Globus pallidus (tissue), 1 donor: Measurements from ENCODE around the gene MAPRE3.

ENCODE experiments used
- DNase-seq: peaks from one replicate; pipeline ENCODE4 v3.0.0-alpha.2; 2015; ENCODE audit warnings: low spot score

Gene MAPRE3

DNA sequence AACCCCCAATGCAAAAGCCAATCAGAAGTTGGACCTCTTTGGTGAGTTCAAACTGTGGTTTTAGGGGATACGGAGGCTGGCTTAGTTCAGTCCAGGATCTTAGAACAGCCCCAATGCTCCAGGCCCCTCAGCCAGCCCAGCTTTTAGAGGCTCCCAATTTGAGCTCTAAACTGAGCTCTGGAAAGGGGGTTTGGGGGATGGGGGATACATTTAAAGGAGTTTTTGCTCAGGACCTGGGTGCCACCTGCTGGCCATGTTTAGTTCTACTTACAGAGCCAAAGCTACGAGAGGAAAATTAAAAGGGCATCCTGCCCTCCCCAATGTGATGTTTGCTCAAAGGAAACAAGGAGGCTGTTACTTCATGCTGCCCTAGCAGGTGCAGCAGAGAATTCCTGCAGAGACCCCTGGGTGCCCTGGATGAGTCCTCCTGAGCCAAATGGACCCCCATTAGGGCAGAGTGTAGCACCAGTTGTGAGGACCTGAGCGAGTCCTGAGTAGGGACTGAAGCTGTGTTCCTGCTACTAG is 46.4 kb downstream of the MAPRE3 start:
- DNase-seq: peak; percentile 50

DNA sequence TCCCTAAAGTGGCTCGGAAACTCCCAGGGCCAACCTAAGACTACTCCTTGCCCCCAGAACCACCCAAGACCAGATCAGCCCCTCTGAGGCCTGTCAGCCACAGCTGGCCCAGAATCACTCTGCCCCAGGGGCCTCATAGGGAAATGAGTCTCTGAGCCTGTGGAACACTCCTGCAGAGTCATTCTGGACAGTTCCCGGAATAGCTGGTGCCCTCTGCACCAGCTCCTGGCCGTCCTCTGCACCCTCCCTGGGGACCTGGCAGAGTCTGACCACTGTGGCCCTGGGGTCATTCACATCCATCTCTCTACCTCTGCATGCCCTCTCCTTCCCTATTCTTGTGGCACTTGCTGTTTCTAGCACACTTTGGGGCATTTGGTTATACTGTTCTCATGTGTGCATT is 47.7 kb downstream of the MAPRE3 start:
- no peak for DNase-seq

GRCh38 chr2:27019459-27019858 is 49.0 kb downstream of the MAPRE3 start:
- no peak for DNase-seq

DNA sequence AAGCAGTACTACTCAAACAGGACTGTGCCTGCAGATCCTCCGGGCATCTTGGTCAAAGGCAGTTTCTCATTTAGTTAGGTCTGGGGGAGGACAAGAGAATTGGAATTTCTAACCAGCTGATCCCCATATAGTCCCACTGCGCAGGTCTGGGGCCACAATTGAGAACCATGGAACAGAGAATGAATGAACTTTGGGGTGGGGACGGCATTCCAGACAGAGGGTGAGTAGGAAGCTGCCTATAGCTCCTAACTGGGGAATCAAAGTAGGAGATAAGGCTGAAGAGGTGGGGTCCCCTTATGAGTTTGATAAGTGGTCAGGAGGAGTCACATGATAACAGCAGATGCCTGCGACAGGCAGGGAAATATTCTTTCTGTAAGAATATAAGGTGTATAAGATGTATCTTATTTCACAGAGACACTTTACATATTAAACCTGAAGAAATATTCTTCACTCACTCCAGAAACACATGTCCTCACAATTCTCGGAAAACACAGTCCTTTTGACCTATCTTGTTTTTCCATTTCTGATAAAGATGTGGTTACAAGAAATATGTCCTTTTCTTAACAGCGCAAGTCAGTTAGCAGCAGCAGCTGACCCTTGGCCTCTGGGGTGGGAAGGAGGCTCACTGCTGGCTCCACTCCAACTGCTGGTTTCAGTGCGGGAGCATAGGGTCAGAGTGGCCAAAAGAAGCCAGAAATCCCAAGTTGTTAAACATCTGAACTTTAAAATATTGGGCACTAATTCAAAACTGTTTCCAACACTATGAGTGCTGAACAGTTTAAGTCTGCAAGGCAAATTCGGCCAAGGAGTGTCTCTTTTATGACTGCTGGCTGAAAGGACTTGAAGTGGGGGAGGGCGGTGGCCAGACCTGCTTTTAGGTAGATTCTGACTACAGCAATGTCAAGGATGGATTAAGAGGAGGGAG is 49.8 kb downstream of the MAPRE3 start:
- no peak for DNase-seq

DNA sequence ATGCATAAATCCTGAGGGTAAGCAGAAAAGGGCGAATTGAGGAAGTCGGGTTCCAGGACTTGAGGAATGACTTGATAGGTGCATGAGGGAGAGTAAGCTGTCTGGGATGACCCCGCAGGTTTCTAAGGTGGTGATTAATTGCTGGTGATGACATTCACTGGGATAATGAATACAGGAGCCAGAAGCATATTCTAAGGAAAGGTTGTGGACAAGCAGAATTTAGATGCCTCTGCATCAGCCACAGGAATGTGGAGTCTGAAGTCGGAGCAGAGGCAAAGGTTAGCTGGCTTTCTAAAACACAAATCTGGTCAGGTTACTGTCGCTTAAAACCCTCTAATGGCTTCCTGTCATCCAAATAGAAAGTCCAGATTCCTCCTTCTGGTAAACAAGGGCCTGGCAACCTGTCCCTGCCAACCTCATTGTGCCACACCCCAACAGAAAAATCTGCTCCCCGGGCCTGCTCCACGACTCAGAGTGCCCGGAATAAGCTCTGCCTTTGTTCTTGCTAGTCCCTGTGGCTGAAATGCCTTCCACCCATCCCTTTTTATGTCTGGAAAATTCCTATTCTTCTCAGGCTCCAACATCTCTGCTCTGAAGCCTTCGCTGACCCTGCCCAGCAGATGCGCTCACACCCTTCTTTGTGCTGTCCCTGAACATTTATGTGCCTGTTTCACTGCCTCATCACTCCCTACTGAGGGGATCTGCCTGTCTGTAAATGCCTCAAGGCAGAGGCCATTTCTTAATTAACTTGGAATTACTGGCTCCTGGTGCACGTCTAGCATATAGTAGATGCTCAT is 51.0 kb downstream of the MAPRE3 start:
- no peak for DNase-seq

- no peak for DNase-seq
These were observed 53.3 kb downstream of the MAPRE3 start for GRCh38 chr2:27023740-27024139.

- DNase-seq: no peak
These were observed 53.8 kb downstream of the MAPRE3 start for GRCh38 chr2:27024188-27024587.

DNA sequence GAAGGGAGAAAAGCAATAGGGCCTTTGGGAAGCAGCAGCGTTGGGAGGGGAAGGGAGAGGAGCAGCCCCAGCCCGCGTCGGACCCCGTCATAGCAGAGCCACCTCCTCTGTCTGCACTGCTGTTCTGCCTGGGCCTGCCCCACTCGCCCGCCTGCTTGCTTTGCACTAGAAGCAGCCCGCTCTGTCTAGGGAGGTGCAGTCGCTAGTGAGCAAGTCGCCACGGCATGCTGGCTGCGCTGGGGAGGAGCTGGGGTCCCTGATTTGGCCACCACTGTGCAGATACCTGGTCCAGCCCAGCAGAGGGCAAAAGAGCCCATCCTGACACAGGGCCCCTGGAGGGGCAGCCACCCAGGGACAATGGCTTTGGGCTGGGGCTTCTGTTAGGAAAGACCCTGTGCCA is 54.4 kb downstream of the MAPRE3 start:
- DNase-seq: no peak

- no peak for DNase-seq
These were observed 54.9 kb downstream of the MAPRE3 start for GRCh38 chr2:27025281-27025800.

- no peak for DNase-seq
These were observed 55.7 kb downstream of the MAPRE3 start for GRCh38 chr2:27025861-27026851.

DNA sequence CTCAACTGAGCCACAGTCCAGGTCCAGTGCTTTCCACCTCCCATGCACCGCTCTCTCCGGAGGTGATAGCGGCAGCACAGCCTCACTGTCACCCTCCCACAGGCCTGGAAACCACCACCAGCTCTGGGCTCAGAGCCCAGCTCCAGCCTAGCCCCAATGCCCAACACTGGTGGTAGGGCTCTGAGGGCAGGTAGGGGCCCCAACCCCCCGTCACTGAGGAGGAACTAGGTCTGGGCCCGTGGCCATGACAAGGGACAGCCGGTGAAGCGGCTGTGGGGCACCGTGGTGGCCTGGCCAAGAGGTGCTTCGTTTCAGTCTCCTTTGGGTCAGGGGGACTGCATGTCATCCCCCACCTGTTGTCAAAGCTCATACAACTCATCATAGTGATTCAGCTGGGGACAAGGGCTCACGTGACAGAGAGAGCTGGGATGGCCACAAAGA is 56.8 kb downstream of the MAPRE3 start:
- no peak for DNase-seq

DNA sequence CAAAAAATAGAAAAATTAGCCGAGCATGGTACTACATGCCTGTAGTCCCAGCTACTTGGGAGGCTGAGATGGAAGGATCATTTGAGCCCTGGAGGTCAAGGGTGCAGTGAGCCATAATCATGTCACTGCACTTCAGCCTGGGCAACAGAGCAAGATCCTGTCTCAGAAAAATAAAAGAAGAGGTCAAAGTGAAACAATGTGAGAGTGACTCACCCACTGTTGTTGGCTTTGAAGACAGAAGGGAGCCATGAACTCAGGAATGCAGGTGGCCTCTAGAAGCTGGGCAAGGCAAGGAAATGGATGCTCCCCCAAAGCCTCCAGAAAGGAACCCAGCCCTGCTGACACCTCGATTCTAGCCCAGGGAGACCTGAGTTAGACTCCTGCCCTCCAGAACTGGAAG is 58.6 kb downstream of the MAPRE3 start:
- no peak for DNase-seq

GRCh38 chr2:27032495-27033252 is 62.2 kb downstream of the MAPRE3 start, which contains the start of gene TMEM214:
TSS of gene TMEM214 (plus strand) at chr2:27032965. CDS start at chr2:27033016, 51 bp downstream.
- DNase-seq: peak; percentile 77

DNA sequence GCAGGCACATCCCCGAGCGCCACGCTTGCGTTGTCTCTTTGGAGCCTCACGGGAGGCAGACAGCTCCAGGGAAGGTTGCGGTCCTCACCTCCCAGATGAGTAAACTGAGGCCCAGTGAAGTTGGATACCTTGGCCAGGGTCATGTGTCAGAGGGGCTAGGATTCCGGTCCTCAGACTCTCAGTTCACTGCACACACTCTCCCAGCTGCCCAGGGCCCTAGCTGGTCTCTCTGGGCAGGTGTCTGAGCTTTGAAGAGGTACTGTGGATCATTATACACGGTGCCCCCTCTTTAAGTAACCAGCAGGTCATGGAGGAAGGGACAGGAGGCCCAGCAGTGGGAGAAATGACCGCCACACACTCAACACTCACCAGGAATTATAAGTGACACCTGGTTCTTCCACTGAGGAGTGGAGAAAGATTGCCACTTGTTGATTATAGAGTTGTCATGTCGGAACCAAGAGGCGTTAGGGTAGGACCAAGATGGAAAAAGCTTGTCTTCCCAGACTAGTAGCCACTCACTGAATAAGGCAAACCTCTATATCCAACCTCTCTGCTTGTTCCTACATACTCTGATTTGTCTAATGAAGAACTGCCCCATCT is 62.9 kb downstream of the MAPRE3 start:
- no peak for DNase-seq

- no peak for DNase-seq
These were observed 67.6 kb downstream of the MAPRE3 start for GRCh38 chr2:27038012-27038411.

DNA sequence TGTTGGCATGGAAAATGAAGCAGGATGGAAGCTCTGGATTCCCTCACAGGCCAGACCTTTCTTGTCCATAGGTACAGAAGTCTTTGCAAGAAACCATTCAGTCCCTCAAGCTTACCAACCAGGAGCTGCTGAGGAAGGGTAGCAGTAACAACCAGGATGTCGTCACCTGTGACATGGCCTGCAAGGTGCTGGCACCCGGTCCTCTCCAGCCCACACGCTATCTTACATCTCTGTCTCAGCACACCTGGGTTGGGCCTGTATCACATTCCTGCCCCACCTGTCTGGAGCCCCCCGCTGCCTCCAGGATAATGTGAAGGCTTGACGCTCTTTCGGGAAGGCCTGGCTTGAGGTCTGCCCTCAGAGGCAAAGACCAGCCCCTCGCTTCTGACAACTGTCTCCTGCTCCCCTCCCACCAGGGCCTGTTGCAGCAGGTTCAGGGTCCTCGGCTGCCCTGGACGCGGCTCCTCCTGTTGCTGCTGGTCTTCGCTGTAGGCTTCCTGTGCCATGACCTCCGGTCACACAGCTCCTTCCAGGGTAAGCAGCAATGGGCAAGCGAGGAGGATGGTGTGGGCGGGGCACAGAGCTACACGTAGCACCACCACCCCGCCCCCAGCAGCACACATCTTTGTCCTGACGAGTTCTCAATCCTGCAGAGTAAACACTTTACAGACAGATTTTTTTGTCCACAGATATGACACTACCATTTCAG is 68.3 kb downstream of the MAPRE3 start:
- DNase-seq: no peak

- DNase-seq: no peak
These were observed 69.0 kb downstream of the MAPRE3 start for GRCh38 chr2:27039426-27039825.

GRCh38 chr2:27039871-27040270 is 69.4 kb downstream of the MAPRE3 start:
- DNase-seq: no peak

DNA sequence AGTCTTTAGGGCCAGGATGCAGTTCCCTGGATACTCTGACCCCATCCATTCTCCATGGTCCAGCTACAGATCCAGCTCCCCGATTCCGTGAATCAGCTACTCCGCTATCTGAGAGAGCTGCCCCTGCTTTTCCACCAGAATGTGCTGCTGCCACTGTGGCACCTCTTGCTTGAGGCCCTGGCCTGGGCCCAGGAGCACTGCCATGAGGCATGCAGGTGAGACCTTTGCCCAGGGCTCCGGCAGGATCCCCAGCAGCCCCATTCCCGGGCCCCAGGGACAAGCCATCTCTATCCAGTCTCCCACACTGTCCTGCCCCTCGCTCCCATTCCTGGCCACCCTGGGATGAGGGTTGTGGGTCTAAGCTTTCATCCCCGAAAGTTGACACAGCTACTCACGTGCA is 69.8 kb downstream of the MAPRE3 start:
- DNase-seq: no peak
